Esophagus squamous epithelium (tissue), 5 donors: ENCODE data around the gene FLNA. TPM values are rescaled to one million over a fixed set of nuclear protein-coding genes. Genes with fewer than 3 reads are reported as not detected.
"Not testable (repeated sequence)": the region's sequence is repeated elsewhere in the genome, so short reads cannot be mapped to it uniquely, and the experiment has no call there.

ENCODE experiments used
- DNase-seq: peaks from one replicate; lab custom pipeline; 2025; lab: John Stamatoyannopoulos, UW
- H3K27ac ChIP-seq, 4 donors: fragments of 200-600 bp; sonication (generic); one replicate each; pipeline ENCODE4 v1.5.1; 2016 to 2019; ENCODE audit warnings: mild to moderate bottlenecking in 1 of 4
- H3K27me3 ChIP-seq, 4 donors: fragments of 200-600 bp; sonication (generic); 1 replicate in 3 of 4; 2 replicates in 1 of 4; pipeline versions ENCODE4 v1.5.1 to v1.6.0; 2017 to 2021; ENCODE audit warnings: antibody characterized with exemption in 1 of 4
- H3K36me3 ChIP-seq, 3 donors: fragments of 200-600 bp; sonication (generic); one replicate each; pipeline ENCODE4 v1.5.1; 2016 to 2019
- H3K4me1 ChIP-seq, 3 donors: fragments of 200-600 bp; sonication (generic); one replicate each; pipeline ENCODE4 v1.5.1; 2017 to 2019
- H3K4me3 ChIP-seq, 4 donors: fragments of 200-600 bp; sonication (generic); 1 replicate in 3 of 4; 2 replicates in 1 of 4; pipeline ENCODE4 v1.5.1; 2016 to 2019; ENCODE audit warnings: mild to moderate bottlenecking in 2 of 4, moderate library complexity in 1 of 4
- H3K9me3 ChIP-seq, 3 donors: fragments of 200-600 bp; sonication (generic); one replicate each; pipeline ENCODE4 v1.5.1; 2016 to 2019
- POLR2A ChIP-seq, 4 donors: fragments of 450-650 bp; IDR thresholded peaks; one replicate each; pipeline ENCODE4 v1.6.1; 2017; ENCODE audit warnings: antibody characterized with exemption in 4 of 4, mild to moderate bottlenecking in 4 of 4, moderate library complexity in 3 of 4
- WGBS, 2 donors: methylation state at CpG; one replicate each; pipeline ENCODE4 v1.1.5; 2018; 5-methylcytosine and 5-hydroxymethylcytosine counted together
- intact Hi-C: fragments of 100-400 bp; cut with DNase I; formaldehyde crosslinking; loops from one replicate; pipeline ENCODE4 v1.15.0; 2022
- small RNA-seq, 4 donors: library from RNA; depleted of rRNA; stranded (forward); fragments of <200 nt; gene quantifications; one replicate each; pipeline ENCODE3, GENCODE V24; 2016
- total RNA-seq, 4 donors: library from RNA; depleted of rRNA; stranded (reverse); fragments of >200 nt; gene quantifications; one replicate each; pipeline ENCODE4 v1.1.0, GENCODE V29; 2016
- TF ChIP-seq, protein P1 (sequence below), 6 experiments: fragments of 450-650 bp in 4 of 6; fragments of 200-600 bp in 2 of 6; sonication (generic) in 2 of 6; IDR thresholded peaks; one replicate each; pipeline ENCODE4 v1.5.1; 2016 to 2019; ENCODE audit warnings: antibody characterized with exemption in 6 of 6, mild to moderate bottlenecking in 4 of 6, moderate library complexity in 4 of 6
- donor health status: DM: yes; HTN: yes; CAD: no.

The FLNA gene
- total RNA-seq, 4 donors from 2014 or later: 290 to 1,242 (median 582) TPM

DNA sequence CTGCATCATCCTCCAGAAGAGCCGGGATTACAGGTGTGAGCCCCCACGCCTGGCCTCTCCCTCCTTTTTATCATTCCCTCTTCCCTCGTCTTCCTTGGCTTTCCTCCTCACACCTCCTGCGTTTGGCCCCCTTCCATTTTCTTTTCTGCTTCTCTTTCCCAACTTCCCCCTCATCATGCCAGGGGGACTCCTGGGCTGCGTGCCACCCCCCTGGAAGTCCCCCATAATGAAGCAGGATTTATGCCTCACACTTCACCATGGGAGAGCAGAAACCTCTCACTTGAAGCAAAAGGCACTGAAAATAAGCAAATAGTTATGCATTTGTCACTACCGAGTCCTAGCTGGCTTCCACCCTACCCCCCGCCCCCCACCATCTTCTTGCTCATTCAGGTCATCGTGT is 71.0 kb downstream of the FLNA start:
- Histone ChIP-seq H3K27ac (no peak overlapping the region), H3K36me3 (no peaks in the 10 kb centered on the region), H3K27me3 (no peaks in the 10 kb centered on the region), H3K9me3 (no peaks in the 10 kb centered on the region), H3K4me1 (no peaks in the 10 kb centered on the region), H3K4me3 (no peak overlapping the region)
- WGBS, 2 donors: 60 to 79% methylated on average over 3 to 5 of the region's 8 CpGs
- no peak for TF ChIP-seq POLR2A (IDR thresholded peaks at IDR 0.05)
- TF ChIP-seq, protein P1, sequence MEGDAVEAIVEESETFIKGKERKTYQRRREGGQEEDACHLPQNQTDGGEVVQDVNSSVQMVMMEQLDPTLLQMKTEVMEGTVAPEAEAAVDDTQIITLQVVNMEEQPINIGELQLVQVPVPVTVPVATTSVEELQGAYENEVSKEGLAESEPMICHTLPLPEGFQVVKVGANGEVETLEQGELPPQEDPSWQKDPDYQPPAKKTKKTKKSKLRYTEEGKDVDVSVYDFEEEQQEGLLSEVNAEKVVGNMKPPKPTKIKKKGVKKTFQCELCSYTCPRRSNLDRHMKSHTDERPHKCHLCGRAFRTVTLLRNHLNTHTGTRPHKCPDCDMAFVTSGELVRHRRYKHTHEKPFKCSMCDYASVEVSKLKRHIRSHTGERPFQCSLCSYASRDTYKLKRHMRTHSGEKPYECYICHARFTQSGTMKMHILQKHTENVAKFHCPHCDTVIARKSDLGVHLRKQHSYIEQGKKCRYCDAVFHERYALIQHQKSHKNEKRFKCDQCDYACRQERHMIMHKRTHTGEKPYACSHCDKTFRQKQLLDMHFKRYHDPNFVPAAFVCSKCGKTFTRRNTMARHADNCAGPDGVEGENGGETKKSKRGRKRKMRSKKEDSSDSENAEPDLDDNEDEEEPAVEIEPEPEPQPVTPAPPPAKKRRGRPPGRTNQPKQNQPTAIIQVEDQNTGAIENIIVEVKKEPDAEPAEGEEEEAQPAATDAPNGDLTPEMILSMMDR (IDR thresholded peaks at IDR 0.05): no peak
- DNase-seq: no peak
- intact Hi-C loops: no loop called here

DNA sequence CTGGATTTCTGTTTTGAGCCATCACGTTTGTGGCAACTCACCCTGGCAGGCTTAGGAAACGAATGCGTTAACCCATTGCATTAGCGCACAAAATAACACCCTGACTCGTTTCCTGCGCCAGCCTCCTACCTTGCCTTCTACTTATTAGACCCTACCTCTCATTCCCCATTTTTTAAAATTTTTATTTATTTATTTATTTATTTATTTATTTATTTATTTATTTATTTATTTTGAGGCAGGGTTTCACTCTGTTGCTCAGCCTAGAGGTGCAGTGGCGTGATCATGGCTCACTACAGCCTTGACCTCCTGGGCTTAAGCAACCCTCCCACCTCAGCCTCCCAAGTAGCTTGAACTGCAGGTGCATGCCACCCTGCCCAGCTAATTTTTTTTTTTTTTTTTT is 71.4 kb downstream of the FLNA start:
- H3K4me1 ChIP-seq, H3K27me3 ChIP-seq, H3K27ac ChIP-seq, H3K36me3 ChIP-seq, H3K4me3 ChIP-seq, DNase-seq, intact Hi-C loops, H3K9me3 ChIP-seq: not testable (repeated sequence)
- 79 to 84% methylated on average over 7 of the region's 7 CpGs for WGBS, 2 donors

DNA sequence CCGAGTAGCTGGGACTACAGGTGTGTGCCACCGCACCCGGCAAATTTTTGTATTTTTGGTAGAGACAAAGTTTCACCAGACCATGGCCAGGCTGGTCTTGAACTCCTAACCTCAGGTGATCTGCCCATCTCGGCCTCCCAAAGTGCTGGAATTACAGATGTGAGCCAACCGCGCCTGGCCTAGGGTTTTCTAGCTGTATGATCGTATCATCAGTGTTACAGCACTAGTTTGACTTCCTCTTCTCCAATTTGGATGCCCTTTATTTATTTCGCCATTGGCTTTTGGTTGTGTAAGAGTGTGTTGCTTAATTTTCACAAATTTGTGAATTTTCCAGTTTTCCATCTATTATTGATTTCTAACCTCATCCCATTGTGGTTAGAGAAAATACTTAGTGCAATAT is 73.6 kb downstream of the FLNA start:
- Histone ChIP-seq H3K4me1 (no peaks in the 10 kb centered on the region), H3K27ac (no peak overlapping the region), H3K36me3 (no peaks in the 10 kb centered on the region), H3K9me3 (no peaks in the 10 kb centered on the region), H3K27me3 (no peaks in the 10 kb centered on the region), H3K4me3 (no peak overlapping the region)
- WGBS, 2 donors: 85 to 92% methylated on average over 7 to 8 of the region's 8 CpGs
- no peak for DNase-seq
- TF ChIP-seq POLR2A (IDR thresholded peaks at IDR 0.05): no peak
- TF ChIP-seq, protein P1 (IDR thresholded peaks at IDR 0.05): no peak
- intact Hi-C loops: no loop called here

Small RNAs within 50 kb of the gene (small RNA-seq; reads per million reads assigned to genes)
- gene SNORA70: 0 reads per million in 4 donors

Other genes starting within 250 kb of the FLNA start
- not detected for gene OPN1LW, start 230.4 kb downstream of the FLNA start, total RNA-seq
- not detected for gene OPN1MW, start 192.0 kb downstream of the FLNA start, total RNA-seq
- not detected for gene OPN1MW2, start 154.9 kb downstream of the FLNA start, total RNA-seq
- gene OPN1MW3, start 117.1 kb downstream of the FLNA start, total RNA-seq: not detected
- not detected for gene TEX28, start 79.5 kb downstream of the FLNA start, total RNA-seq
- not detected for gene TKTL1, start 78.8 kb downstream of the FLNA start, total RNA-seq
- gene EMD, start 4.7 kb upstream of the FLNA start, total RNA-seq: 10 to 100 TPM; 12.7 to 50.1 (median 40.2) TPM
- gene RPL10, start 23.7 kb upstream of the FLNA start, total RNA-seq: 1,000 to 10,000 TPM; 2,607 to 8,937 (median 4,770) TPM
- 10 to 100 TPM; 21.7 to 41.4 (median 32.1) TPM for gene DNASE1L1, start 34.6 kb upstream of the FLNA start, total RNA-seq
- 10 to 100 TPM; 16.3 to 37.4 (median 31.4) TPM for gene TAFAZZIN, start 36.9 kb upstream of the FLNA start, total RNA-seq
- 10 to 100 TPM; 28.5 to 83.8 (median 37.2) TPM for gene ATP6AP1, start 54.0 kb upstream of the FLNA start, total RNA-seq
- gene GDI1, start 62.5 kb upstream of the FLNA start, total RNA-seq: 10 to 100 TPM; 35.2 to 82.6 (median 35.6) TPM
- gene FAM50A, start 69.5 kb upstream of the FLNA start, total RNA-seq: 10 to 100 TPM; 15.9 to 27.3 (median 19.6) TPM
- 1 to 10 TPM; 4.4 to 5.9 (median 5.4) TPM for gene PLXNA3, start 83.6 kb upstream of the FLNA start, total RNA-seq
- gene LAGE3, start 104.6 kb upstream of the FLNA start, total RNA-seq: 10 to 100 TPM; 18.2 to 44.3 (median 21.9) TPM
- 10 to 100 TPM; 32.9 to 41.1 (median 38.2) TPM for gene UBL4A, start 112.0 kb upstream of the FLNA start, total RNA-seq
- gene SLC10A3, start 116.0 kb upstream of the FLNA start, total RNA-seq: 10 to 100 TPM; 26.1 to 38.5 (median 29.5) TPM
- 10 to 100 TPM; 30.5 to 50.8 (median 40.9) TPM for gene FAM3A, start 141.6 kb upstream of the FLNA start, total RNA-seq
- 100 to 1,000 TPM in 1 of 4 donors, 10 to 100 TPM in 3; 46.5 to 180 (median 79.9) TPM for gene G6PD, start 172.2 kb upstream of the FLNA start, total RNA-seq
- 10 to 100 TPM in 3 of 4 donors, 1 to 10 TPM in 1; 9.9 to 14.7 (median 12.6) TPM for gene IKBKG, start 173.0 kb upstream of the FLNA start, total RNA-seq
- not detected for gene CTAG1A, start 210.5 kb upstream of the FLNA start, total RNA-seq
- not detected for gene CTAG1B, start 244.6 kb upstream of the FLNA start, total RNA-seq